NCI-H2227 (cell line): ENCODE measurements around the gene SNX30.

Experiments used
- DNase-seq: peaks from one replicate; lab custom pipeline; 2025; ENCODE audit not compliant: unreplicated experiment; lab: John Stamatoyannopoulos, UW

The SNX30 gene

DNA sequence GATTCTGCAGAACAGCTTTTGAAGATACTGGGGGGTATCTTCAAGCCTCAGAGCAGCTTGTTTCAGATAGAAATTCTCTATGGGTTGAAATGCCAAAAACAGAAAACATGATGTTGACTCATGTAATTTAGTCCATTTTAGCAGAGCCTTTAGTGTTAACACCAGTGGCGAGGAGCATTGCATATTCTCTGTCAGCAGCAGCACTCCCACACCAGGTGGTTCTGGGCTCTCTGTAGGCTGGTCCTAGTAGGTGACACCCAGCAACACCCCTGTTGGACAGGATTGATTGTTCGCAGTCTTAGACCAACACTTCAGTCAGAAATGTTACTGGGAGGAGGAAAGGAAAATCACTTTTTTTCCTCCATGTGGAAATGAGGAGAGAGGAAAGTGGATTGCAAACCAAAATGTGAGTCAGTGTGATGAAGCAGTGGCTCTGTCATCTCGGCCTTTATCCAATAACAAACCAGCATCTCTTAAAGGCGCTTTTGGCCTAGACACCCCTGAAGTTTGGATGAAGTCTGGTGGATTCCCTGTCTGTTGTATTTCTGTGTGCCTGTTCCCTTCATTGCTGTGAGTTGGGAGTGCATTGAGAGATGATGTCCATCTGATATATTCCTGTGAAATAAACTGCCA is 123.3 kb downstream of the SNX30 start:
- no peak for DNase-seq

DNA sequence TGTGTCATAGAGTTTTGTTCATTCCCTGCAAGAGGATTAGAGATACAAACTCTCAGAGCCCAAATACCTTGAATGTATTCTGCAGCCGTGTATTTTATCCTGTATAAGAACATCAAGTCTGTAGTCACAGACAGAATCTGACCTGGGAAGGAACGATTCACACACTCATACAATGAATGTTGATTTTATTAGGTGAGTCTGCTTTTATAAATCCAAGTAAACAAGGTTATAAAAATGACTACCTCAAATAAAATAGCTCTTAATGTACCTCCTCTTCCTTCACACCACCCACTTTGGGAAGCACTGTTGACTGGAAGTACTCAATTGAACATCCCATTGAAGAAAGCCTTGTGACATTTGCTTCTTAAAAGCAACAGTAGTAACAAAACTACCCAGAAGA is 128.2 kb downstream of the SNX30 start:
- DNase-seq: no peak

DNA sequence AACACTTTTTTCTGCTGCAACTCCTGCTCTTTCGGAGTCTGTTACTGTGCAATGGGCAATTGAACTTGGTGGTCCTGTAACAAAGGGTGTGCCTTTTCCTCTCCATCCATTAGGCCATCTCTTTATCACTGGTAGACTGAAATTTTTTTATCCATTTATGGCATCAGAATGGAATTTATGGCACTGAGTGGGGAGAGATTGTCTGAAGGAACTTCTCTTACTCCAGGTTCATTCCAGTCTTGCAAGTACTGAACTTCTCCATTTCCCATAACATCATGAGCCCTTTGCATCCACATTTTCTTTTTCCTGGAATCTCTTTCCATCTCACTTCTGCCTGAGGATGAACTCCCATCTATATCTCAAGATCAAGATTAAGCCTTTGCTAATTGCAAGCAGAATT is 130.1 kb downstream of the SNX30 start:
- DNase-seq: no peak

- no peak for DNase-seq
Observed at GRCh38 chr9:112881331-112881730, 130.8 kb downstream of the SNX30 start.

GRCh38 chr9:112884101-112884500 is 133.5 kb downstream of the SNX30 start:
- no peak for DNase-seq

GRCh38 chr9:112884721-112885120 is 134.2 kb downstream of the SNX30 start:
- no peak for DNase-seq

- DNase-seq: no peak
Observed at GRCh38 chr9:112885324-112885723, 134.8 kb downstream of the SNX30 start.

- no peak for DNase-seq
Observed at GRCh38 chr9:112886351-112886750, 135.8 kb downstream of the SNX30 start.

GRCh38 chr9:112887381-112887780 is 136.8 kb downstream of the SNX30 start:
- DNase-seq: no peak

- DNase-seq: peak; percentile 2
Observed at GRCh38 chr9:112890106-112891081, 139.8 kb downstream of the SNX30 start, which contains the start of gene SLC46A2. Gene SLC46A2 (minus strand): TSS chr9:112890876. CDS start chr9:112890681, 195 bp downstream.

DNA sequence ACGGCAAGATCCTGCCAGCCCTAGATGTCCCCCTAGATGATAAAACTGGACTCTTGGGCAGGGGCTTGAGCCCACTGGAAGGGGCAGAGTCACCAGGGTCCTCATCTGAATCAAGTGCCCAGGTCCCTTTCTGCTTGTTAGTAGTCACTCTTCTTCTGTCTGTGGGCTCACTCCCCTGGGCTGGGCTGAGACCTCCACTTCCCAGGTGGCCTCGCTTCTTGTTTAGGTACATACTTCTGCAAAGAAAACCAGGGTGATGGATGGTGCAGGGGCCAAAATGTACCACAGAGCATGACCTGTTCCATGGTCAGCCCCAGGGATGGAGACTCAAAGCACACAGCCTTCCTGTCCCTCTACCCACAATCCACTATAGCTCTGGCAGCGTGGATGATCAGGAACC is 141.0 kb downstream of the SNX30 start:
- no peak for DNase-seq

- DNase-seq: no peak
Observed at GRCh38 chr9:112892981-112893380, 142.4 kb downstream of the SNX30 start.

DNA sequence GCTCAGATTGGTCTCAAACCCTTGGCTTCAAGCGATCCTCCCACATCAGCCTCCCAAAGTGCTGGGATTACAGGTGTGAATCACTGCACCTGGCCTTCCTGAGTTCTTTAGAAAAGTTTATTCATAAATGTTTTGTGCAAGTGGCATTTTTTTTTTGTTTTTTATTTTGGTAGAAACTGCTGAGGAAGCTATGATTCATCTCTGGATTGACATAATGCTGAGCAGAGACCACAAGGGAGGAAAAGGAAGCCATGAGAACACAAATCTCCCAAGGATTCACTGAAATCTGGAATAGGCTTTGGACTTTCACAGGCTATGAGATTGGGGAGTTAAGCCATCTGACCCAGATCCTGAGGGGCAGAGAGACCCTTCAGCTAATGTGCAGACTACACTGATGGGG is 143.5 kb downstream of the SNX30 start:
- DNase-seq: no peak

DNA sequence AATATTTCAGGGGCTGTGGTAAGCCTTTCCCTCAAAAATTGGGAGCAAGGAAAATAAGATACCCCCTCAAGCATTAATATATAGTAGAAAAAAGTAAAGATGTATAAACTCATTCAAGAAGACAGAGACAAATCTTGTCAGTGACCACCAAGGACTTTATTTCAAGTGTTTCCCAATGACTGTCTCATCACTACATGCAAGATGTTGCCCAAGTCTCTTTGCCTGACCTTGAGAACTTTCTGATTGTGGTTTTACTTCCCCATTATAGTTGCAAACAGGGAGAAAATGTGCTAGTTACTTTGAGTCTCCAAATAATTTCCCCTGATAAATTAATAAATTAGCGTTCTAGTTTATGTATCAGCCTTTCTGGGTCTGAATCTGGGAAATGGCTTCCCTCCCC is 144.1 kb downstream of the SNX30 start:
- DNase-seq: no peak

DNA sequence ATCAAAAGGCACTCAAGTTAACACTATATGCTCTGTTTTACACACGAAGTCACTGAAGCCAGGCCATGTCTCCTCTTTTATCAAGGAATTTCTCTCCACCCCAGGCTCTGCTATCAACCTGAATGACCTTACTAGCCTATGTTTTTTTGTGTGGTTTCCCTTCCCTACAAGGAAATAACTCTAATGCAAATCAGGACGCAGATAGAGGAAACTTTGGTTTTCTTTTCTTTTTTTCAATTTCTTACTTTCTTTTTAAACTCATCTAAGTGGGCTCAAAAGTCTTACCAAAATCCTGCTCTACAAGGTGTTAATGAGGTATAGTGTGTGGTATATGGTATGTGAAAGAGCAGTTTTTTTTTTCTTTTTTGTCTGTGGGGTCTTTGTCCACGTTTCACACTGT is 145.6 kb downstream of the SNX30 start:
- DNase-seq: no peak

DNA sequence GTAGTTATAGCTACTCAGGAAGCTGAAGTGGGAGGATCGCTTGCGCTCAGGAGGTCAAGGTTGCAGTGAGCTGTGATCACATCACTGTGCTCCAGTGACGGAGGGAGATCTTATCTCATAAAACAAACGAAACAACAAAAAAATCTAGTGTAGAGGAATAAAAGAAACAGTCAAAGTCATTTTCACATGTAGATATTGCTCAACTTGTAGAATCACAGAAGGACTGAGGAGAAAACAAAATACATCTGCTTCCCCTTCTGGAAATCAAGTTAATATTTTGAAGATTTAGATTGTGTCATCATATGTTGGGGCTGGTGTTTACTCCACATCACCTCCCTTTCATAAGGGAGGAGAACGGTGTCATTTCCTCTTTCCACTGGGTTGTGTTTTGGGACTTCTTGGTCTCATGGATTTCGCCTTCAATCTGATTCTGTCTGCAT is 148.3 kb downstream of the SNX30 start:
- no peak for DNase-seq

DNA sequence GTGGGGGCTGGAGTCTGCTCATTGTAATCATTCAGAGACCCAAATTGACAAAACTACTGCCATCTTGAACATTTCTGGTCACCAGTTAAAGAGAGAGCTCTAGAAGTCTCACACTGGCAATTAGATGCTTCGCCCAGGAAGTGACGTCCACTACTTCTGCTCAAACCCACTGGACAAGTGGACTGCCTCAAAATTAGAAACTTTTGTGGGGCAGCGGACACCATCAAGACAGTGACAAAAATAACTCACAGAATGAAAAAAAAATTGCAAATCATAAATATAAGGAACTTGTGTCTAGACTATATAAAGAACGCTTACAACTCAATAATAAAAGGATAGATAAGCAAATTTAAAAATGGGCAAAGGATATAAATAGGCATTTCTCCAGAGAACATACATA is 149.9 kb downstream of the SNX30 start:
- no peak for DNase-seq

GRCh38 chr9:112900901-112901300 is 150.3 kb downstream of the SNX30 start:
- no peak for DNase-seq

GRCh38 chr9:112905084-112905483 is 154.5 kb downstream of the SNX30 start:
- DNase-seq: no peak

DNA sequence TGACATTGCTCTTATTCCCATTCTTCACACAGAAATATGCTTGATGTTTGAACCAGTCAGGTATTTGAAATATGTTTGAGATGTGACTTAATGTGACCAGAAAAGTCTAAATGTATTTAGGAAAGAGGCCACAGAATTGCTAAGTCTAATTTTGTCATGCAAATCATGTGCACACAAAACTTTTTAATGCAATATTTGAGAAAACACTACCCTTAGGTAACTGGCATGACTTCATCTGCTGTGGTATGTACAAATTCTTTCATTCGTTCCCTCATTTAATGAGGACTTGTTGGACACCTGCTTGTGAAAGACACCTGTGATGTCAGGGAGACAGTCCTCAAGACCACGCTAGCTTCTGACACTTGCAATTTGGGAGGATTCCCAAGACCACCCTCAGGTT is 161.2 kb downstream of the SNX30 start:
- no peak for DNase-seq

- no peak for DNase-seq
Observed at GRCh38 chr9:112912636-112913035, 162.1 kb downstream of the SNX30 start.

- DNase-seq: no peak
Observed at GRCh38 chr9:112913326-112913725, 162.8 kb downstream of the SNX30 start.
